Amniotic stem cell (primary cell): Measurements from ENCODE around the gene FCGR3A.
A peak's percentile ranks its signal among the peaks of the same experiment; 100 is the strongest.
"Not testable (repeated sequence)": the region's sequence is repeated elsewhere in the genome, so short reads cannot be mapped to it uniquely, and the experiment has no call there.

ENCODE experiments used
- DNase-seq: peaks from one replicate; lab custom pipeline; 2025; lab: John Stamatoyannopoulos, UW

FCGR3A gene

DNA sequence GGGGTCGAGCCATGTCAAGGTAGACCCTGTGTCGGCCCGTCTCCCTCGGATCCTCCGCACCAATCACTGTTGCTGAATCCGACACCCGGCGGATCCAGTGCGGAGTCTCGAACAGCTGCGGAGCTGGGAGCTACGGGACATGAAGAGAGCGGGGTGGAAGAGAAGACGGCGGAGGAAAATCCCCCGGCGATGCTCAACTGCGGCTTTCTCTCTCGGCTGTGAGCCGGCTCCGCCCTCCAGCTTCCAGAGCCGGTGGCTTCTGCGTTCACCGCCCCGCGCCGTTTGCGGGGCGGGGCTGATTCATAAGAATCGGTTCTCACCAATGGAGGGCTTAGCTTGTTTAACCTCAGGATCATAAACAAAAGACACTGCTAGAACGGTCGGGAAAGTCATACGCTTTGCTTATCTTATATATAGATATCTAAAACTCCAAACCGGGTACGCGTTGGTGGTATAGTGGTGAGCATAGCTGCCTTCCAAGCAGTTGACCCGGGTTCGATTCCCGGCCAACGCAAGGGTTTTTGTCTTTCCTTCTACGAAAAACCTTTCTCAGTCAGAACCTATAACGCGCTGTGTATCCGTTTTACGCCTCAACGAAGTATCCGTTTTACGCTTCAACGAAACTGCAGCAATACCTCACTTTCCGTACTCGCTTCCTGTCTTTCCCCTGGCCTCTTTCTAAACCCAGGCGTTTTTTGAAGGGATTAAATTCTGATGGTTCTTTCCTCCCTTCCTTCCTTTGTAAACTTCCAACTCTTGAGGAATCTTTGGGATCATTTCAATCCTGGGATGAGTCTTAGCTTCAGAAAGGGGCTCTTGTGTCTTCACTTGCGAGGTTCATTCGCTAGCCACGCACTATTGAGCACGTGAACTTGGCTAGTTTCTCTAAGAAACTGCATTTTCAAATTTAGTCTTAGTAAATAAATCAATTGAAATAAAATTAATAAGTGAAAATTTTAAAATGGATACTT is 18.7 kb downstream of the FCGR3A start:
- peak; percentile 74 for DNase-seq

- not testable (repeated sequence) for DNase-seq
These were observed 19.5 kb downstream of the FCGR3A start for GRCh38 chr1:161530158-161530557.

- DNase-seq: not testable (repeated sequence)
These were observed 20.0 kb downstream of the FCGR3A start for GRCh38 chr1:161529463-161530104.

GRCh38 chr1:161528550-161528949 is 21.1 kb downstream of the FCGR3A start:
- DNase-seq: not testable (repeated sequence)

- DNase-seq: not testable (repeated sequence)
These were observed 23.7 kb downstream of the FCGR3A start for GRCh38 chr1:161525918-161526317.

GRCh38 chr1:161525321-161525720 is 24.3 kb downstream of the FCGR3A start:
- DNase-seq: not testable (repeated sequence)

DNA sequence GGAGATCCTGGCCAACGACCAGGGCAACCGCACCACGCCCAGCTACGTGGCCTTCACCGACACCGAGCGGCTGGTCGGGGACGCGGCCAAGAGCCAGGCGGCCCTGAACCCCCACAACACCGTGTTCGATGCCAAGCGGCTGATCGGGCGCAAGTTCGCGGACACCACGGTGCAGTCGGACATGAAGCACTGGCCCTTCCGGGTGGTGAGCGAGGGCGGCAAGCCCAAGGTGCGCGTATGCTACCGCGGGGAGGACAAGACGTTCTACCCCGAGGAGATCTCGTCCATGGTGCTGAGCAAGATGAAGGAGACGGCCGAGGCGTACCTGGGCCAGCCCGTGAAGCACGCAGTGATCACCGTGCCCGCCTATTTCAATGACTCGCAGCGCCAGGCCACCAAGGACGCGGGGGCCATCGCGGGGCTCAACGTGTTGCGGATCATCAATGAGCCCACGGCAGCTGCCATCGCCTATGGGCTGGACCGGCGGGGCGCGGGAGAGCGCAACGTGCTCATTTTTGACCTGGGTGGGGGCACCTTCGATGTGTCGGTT is 24.8 kb downstream of the FCGR3A start:
- DNase-seq: not testable (repeated sequence)

DNA sequence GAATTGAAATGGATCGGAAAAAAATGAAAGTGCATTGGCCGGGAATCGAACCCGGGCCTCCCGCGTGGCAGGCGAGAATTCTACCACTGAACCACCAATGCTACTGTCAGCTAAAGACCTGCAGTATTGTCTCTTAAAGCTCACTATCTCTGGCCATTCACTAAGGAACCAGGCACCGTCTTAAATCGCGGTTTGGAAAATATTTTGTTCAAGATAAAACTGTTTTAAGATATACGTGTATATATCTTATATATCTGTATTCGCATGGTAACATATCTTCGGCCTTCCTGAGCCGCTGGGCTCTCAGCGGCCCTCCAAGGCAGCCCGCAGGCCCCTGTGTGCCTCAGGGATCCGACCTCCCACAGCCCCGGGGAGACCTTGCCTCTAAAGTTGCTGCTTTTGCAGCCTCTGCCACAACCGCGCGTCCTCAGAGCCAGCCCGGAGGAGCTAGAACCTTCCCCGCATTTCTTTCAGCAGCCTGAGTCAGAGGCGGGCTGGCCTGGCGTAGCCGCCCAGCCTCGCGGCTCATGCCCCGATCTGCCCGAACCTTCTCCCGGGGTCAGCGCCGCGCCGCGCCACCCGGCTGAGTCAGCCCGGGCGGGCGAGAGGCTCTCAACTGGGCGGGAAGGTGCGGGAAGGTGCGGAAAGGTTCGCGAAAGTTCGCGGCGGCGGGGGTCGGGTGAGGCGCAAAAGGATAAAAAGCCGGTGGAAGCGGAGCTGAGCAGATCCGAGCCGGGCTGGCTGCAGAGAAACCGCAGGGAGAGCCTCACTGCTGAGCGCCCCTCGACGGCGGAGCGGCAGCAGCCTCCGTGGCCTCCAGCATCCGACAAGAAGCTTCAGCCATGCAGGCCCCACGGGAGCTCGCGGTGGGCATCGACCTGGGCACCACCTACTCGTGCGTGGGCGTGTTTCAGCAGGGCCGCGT is 25.5 kb downstream of the FCGR3A start, which contains the start of gene HSPA6:
TSS of gene HSPA6 (plus strand) at position 724 of the 925 bp plus-strand sequence. CDS start at position 843, 119 bp downstream.
- DNase-seq: peak; percentile 27

DNA sequence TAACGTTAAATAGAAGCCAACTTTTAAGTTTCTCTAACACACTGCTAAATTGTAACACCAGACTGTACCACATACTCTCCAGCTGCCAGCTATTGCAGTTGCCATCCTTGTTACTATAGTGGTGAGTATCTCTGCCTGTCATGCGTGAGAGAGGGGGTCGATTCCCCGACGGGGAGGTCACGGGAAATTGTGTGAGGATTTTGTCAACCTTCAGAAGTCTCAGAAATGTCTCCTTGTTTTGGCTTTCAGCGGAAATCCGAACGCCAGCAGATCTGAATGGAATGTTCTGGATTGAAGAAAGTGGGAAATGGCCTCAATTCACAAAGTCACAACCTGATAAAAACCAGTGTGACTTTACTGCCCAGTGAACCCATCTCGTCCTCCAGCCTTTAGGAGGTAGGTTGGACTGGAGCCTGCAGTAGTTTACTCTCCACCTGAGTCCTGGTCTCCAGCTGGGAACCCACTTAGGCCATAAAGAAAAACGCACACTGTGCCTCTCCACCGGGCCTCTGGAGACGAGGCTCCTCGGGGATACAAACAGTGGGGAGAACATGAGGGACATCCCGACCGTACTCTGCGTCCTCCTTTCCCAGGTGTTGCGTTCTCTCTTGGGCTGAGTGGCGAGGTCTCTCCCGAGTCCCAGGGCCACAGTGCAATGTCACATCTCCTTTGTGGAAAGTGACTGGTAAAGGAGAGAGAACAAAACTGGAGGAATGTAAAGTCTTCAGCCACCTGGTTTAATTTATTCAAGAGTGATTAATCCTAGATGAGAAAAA is 26.4 kb downstream of the FCGR3A start:
- DNase-seq: not testable (repeated sequence)

- not testable (repeated sequence) for DNase-seq
These were observed 35.7 kb downstream of the FCGR3A start for GRCh38 chr1:161513953-161514352.

- DNase-seq: not testable (repeated sequence)
These were observed 36.2 kb downstream of the FCGR3A start for GRCh38 chr1:161513448-161513780.

DNA sequence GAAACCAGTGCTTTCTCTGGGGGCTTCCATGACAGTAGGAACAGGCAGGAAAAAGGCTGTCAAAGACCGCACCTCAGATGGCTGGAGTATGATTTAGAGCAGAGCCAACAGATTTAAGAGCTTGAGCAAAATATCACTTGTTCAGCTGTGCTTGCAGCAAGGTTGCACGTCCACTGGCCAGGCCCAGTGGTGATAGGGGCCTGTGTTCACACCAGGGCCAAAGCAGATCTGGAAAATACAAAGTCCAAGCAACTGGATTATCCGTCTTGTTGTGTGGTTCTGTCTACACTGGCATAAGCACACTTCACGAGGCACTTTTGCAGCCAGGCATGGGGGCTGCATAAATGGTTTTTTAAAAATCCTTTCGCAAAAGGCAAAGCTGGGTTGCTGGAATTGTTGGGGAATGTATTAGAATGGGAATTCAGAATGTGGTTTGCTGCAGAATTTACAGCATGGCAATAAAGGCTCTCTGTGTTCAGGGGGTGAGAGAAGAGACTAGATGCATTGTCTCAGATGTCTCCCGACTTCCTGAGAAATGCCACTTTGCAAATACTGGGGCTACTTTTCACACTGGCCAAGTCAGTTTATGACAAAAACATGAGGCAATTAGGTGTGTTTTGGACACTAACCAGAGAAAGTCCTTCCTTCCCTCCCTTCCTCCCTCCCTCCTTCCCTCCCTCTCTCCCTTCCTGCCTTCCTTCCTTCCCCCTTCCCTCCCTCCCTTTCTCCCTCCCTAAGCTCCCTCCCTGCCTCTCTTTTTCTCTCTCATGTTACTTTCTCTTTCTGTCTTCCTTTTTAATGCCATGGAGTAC is 36.8 kb downstream of the FCGR3A start:
- not testable (repeated sequence) for DNase-seq

DNA sequence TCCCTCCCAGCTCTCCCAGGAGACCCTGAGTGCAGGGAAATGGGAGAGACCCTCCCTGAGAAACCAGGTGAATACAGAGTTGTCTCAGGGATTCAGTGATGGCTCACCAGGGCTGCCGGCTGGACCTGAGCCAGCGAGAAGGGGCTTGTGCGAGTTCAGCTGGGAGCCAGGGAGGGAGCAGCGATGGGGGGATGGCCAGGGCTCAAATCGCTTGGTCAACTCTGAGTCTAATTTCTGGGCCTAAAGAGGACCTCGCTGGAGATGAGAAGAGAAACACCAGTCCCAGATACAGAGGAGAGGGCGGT is 37.9 kb downstream of the FCGR3A start:
- DNase-seq: no peak

DNA sequence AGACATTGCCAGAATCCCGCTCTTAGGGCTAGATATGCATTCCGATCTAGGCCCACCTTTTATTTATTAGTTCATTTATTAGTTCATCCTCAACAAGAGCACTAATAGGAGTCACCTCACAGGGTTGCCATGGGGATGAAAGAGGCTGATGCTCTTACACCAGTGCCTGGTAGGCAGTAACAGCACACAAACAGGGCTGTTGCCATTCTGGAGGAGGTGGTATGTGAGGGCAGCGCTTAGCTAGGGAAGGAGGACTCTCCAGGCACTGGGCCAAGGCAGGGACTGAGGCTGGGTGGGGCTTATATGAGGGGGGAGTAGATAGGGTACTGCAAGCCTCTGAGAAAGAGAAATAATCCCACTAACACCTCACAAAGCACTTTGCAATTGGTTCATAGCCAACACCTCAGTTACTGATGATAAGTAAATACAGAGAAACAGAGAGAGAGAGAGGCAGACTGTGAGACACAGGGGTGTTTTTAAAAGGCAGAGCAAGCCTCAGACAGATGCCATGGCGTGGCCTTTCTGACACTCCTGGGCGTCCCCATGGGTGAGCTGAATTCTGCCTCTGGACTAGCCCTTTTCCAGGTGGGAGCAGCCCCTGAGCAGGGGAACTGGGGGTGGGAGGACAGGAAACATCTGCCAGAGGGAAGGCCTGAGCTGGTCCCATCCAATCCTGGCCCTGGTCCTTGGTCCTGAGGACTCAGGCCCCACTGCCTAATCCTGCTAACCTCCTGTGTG is 38.4 kb downstream of the FCGR3A start:
- DNase-seq: no peak

- no peak for DNase-seq
These were observed 39.1 kb downstream of the FCGR3A start for GRCh38 chr1:161510477-161510876.

- DNase-seq: no peak
These were observed 43.0 kb downstream of the FCGR3A start for GRCh38 chr1:161506336-161507223.

DNA sequence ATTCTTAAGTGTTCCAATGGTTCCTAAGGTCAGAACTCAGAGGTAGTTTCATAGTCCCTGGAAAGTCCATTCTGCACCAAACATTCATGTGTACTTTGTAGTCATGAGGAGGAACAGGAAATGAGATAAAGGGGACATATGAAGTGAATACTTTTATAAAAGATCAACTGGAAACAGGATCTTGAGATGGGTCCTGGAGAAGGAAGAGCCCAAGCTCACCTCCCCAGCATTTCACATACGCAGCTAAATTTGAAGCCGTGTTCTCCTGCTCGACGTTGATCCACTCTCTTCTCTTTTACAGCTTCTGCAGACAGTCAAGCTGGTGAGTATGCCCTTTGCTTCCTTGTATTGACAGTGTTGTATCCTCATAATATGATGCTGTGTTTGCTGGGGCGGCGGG is 43.9 kb downstream of the FCGR3A start:
- no peak for DNase-seq

- no peak for DNase-seq
These were observed 46.2 kb downstream of the FCGR3A start for GRCh38 chr1:161503394-161503748.
